ENCODE measurements around the gene GOLGA8N.

GRCh38 chr15:32656496-32656895 is 63.2 kb downstream of the GOLGA8N start:
- no peak for TF ChIP-seq ZFX (IDR thresholded peaks at IDR 0.05; ENCODE audit: borderline replicate concordance)
- no peak for TF ChIP-seq CTCF (IDR thresholded peaks at IDR 0.05)

Measured in 22Rv1 (cell line).